NCI-H446 treated with DMSO at 0.1 percent for 48 hours (cell line): ENCODE data around the gene USF3.

Source experiments
- DNase-seq: peaks from one replicate; lab custom pipeline; 2025; lab: John Stamatoyannopoulos, UW

Gene USF3

GRCh38 chr3:113696658-113697499 lies 437 bp upstream of the USF3 start:
- peak; percentile 99 for DNase-seq

- DNase-seq, result no peak
These were observed 1.0 kb downstream of the USF3 start for GRCh38 chr3:113695431-113695785.

GRCh38 chr3:113690482-113690881 lies 6.0 kb downstream of the USF3 start:
- DNase-seq, result no peak

- no peak for DNase-seq
These were observed 10.3 kb downstream of the USF3 start for GRCh38 chr3:113685956-113686721.

- no peak for DNase-seq
These were observed 11.3 kb downstream of the USF3 start for GRCh38 chr3:113685124-113685523.

- DNase-seq, result no peak
These were observed 12.1 kb downstream of the USF3 start for GRCh38 chr3:113684271-113684819.

GRCh38 chr3:113678773-113679172 lies 17.7 kb downstream of the USF3 start:
- no peak for DNase-seq

GRCh38 chr3:113677737-113678136 lies 18.7 kb downstream of the USF3 start:
- DNase-seq, result no peak

GRCh38 chr3:113676261-113676660 lies 20.2 kb downstream of the USF3 start:
- no peak for DNase-seq

GRCh38 chr3:113673593-113673992 lies 22.8 kb downstream of the USF3 start:
- DNase-seq, result no peak

- no peak for DNase-seq
These were observed 28.4 kb downstream of the USF3 start for GRCh38 chr3:113668015-113668414.

- no peak for DNase-seq
These were observed 31.8 kb downstream of the USF3 start for GRCh38 chr3:113664523-113665094.

GRCh38 chr3:113663761-113664160 lies 32.7 kb downstream of the USF3 start:
- no peak for DNase-seq

- DNase-seq, result no peak
These were observed 33.1 kb downstream of the USF3 start for GRCh38 chr3:113663324-113663750.

- DNase-seq, result no peak
These were observed 33.6 kb downstream of the USF3 start for GRCh38 chr3:113662824-113663223.

- peak; percentile 88 for DNase-seq
These were observed 35.5 kb downstream of the USF3 start for GRCh38 chr3:113660896-113661295.

GRCh38 chr3:113660458-113660857 lies 36.0 kb downstream of the USF3 start:
- DNase-seq, result no peak

- no peak for DNase-seq
These were observed 36.4 kb downstream of the USF3 start for GRCh38 chr3:113659996-113660395.

GRCh38 chr3:113659101-113659541 lies 37.3 kb downstream of the USF3 start:
- peak; percentile 95 for DNase-seq

- DNase-seq, result no peak
These were observed 38.3 kb downstream of the USF3 start for GRCh38 chr3:113658107-113658506.

- no peak for DNase-seq
These were observed 41.6 kb downstream of the USF3 start for GRCh38 chr3:113654851-113655250.

GRCh38 chr3:113654310-113654709 lies 42.1 kb downstream of the USF3 start:
- DNase-seq, result no peak
